HG03342 (cell line): ENCODE data around the gene CNST.

ENCODE experiments used
- ATAC-seq: cut with Tn5 transposase; IDR thresholded peaks from one replicate; pipeline ENCODE4 v1.9.1; 2021; ENCODE audit warnings: mild to moderate bottlenecking, moderate library complexity; ENCODE audit not compliant: unreplicated experiment

Gene CNST, protein sequence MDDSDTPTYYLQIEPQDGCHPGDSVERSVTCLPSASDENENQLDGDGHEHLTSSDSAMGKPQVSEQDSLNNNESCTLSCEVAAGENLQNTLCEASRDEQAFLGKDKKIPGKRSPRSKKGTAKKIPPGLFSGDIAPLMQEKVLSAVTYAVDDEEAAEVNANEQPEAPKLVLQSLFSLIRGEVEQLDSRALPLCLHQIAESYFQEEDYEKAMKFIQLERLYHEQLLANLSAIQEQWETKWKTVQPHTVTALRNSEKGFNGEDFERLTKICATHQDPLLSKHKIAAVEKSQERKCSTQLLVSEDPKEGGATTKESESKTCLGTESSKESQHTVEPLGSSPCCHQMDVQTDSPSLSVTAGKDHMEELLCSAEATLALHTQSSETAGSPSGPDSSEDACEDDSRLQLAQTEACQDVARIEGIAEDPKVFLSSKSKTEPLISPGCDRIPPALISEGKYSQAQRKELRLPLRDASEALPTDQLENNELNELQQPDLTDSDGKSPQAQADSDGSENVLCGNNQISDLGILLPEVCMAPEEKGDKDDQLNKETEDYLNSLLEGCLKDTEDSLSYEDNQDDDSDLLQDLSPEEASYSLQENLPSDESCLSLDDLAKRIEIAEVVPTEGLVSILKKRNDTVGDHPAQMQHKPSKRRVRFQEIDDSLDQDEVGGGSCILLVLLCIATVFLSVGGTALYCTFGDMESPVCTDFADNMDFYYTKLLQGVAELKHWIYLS

DNA sequence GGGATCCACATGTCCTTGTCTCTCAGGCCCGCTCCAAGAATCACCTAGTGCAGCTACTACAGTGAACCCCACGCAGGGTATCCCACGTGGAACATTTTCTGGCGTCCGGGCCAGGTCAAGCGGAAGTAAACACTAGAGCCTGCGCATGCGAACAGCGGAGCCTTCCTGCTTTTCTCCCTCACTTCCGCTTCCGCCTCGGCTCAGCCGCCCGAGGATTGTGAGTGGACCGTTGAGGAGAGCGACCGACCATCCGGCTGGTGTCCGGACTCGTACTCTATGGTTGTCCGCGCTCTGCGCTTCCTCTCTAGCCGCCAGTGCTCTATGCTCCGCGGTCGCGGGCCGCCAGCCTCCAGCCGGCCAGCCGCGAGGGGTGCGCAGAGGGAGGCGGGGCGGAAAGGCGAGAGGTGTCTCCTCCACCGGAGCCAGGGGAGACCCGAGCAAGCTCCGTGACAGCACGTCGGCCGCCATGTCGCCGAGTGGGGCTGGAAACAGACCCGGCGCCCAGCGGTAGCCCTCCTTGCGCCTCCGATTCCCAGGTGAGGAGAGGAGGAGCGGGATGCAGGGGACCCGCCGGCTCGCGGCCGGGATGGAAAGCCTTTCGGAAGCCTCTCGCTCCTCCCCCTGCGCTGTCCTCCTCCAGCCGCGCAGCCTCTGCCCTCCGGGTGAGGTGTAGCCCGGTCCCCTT lies at the start of gene CNST, which contains the start of gene TFB2M:
CNST (plus strand) TSS at position 329 of the 685 bp plus-strand sequence. CDS start 25,107 bp downstream, outside the sequence.
TFB2M (minus strand) TSS at position 134 of the 685 bp plus-strand sequence; CDS start at position 11, 123 bp downstream.
- ATAC-seq, result peak; percentile 91

DNA sequence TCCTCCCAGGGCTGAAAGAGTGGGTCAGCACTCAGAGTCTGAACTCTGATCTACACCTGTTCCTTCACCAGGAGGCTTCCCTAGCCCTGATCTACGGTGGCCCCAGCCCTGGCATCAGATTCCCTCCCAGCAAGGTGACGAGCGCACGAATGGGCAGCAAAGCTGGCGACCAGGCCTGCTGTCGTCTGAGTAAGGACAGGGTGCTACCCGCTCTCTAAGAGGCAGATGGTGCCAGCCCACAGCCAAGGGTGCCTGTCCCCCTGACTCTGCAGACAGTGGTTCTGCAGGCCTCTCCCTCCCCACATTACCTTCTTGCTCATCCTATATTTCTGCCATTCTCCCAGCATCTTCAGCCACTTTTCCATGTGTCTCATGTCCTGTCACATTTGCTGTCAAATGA lies 48.9 kb upstream of the CNST start:
- no peak for ATAC-seq

DNA sequence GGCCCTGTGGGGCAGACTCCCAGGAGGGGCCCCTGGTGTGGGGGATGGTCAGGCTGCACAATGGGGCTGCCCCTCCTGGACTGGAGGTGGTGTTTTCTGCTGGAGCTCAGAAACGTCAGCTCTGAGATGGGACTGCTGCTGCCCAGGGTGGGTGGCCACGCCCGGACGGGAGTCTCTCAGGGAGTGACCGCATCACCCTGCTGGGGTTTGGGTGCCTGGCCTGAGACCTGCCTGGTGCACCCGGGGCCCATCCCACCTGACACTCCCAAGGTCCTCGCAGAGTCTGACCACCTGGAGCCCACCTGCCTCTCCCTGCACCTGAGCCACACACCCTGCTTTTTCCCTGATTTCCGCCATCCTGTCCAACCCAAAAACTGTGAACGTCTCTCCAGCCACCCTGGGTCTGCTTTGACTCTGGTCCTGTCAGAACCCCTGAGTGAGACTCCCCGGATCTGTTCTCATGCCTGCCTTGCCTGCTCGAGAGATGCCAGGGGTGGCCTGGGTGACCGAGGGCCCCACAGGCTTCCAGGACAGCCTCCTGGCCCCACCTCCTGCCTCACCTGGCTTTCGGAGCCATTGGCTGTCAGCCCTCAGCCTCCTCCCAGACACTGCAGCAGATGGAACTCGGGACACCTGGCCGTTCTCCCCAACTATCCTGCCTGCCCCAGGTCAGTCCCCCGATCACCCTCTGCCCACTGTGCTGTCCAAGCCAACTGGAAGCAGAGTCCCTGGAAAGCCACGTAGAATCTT lies 47.6 kb upstream of the CNST start:
- ATAC-seq, result no peak

DNA sequence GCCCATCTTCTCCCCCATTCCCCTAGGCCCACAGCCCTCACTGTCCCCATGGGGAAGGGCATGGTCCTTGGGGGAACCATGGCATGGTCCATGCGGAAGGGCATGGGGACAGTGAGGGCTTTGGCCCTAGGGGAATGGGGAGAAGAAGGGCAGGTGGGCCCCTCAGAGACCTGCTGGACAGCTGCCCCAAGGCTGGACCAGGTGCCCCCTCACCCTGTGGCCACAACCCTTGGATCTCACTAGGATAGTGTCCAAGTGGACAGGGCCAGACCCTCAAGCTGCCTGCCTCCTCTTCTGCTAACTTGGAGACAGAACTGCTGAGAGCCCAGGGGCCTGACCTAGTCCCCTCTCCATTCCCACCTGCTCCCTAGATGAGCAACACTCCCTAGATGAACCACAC lies 46.7 kb upstream of the CNST start:
- no peak for ATAC-seq

DNA sequence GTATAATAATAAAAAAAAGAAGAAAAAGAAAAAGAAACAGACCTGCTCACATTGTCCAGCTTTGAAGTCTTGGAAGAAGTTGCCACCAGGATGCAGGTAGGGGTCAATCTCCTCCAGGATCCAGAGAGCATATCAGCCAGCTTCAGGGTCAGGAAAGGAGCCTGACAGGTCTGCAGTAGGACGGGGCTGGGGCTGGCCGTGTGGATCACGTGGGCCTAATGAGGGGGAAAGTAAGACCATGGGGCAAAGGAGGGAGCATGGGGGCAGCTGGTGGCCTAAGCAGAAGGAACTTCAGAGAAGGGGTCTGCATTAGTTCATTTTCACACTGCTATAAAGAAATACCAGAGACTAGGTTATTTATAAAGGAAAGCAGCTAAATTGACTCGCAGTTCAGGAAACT lies 39.9 kb upstream of the CNST start:
- ATAC-seq, result no peak

DNA sequence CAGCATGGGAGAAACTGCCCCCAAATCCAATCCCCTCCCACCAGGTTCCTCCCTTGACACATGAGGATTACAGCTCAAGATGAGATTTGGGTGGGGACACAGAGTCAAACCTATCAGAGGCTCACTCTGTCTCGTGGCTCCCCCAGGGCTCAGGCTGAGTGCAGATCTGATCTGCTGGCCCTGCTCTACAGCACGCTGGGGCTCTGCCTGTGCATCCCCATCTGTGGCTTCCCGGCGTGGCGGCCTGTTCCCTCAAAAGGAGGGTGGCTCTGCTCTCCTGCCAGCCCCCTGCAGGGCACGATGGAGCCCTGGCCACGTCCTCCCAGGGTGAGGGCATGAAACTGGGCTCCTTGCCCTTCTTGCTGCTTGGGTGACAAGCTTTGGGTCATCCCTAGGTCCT lies 39.3 kb upstream of the CNST start:
- ATAC-seq, result no peak

DNA sequence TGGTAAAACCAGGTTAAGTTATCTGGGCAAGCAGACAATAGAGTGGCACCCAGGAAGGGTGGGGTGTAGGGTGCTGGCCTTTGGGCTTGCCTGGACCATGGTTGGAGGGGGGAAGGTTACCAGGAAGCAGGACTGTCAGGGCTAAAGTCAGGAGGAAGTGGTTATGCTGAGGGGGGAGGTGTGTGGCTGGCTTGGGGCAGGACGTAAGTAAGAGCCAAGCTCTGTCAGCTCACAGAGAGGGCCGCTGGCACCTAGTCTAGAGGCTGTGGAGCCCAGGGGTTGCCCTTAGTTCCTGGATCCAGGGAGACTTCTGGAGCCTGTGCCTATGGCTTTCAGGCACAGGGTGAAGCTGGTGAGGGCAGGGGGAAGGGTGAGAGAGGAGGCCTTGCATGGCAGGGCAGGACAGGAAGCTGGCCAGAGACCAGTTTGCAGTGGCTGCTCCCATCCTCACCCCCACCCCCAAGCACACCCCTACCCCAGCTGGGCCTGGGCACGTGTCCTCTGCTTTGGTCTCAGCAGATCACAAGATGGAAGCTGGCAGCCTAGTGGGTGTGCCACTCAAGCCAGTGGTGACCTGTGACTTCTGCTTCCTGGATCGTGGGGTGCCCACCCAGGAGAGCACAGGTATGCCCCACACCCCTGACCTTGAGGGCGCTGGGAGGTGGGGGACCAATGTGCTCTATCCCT lies 38.7 kb upstream of the CNST start:
- ATAC-seq, result peak; percentile 72

DNA sequence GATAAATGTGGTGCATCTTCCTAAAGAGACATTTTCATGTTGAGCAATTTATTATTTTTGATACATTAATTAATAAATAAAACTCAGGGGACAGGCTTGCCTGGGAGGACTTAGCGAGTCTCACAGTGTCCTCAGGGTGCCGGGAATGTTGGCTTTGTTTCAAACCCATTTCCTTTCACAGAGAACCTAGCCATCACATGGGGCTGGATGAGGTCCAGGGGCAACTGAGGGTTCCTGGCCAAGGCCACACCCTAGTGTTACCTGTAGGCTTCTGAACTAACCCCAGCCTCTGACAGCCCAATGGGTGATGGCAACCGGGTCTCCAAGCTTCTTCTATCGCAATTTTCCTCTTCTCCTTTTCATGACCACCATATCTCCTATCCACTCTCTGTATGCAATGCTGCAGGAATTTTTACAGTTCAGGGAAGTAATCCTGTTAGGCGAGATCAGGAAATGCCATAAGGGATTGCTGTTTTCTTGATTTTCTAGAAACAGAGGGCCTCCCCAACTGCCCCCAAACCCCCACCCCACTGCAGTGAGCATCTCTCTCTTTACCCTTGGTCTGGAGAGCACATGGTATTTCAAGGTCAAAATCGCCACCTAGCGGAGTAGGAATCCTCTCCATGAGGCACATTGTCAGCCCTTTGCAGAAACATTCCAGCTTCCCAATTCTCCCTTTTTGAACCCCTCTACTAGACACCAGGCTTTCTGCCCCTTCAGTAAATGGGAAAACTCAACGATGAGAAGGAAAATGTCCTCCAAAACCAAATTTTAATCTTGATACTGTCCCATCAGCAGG lies 37.1 kb upstream of the CNST start:
- no peak for ATAC-seq

DNA sequence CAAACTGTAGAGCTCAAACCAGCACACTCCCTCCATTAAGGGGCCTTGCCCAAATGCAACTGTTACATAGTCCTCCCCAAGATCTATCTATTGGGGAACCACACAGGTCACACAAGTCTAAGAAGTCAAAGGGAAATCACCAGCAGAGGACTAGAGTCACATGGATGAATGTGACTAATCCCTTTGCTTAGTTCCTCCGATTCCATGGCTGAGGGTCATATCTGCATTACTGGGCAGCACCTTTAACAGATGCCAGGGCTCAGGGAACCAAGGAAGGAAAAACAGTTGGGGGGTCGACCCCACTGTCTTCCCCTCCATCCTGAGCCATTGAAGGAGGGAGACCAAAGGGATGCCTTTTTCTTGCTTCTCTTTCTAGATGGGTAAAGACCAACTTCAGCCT lies 35.8 kb upstream of the CNST start:
- ATAC-seq, result no peak

DNA sequence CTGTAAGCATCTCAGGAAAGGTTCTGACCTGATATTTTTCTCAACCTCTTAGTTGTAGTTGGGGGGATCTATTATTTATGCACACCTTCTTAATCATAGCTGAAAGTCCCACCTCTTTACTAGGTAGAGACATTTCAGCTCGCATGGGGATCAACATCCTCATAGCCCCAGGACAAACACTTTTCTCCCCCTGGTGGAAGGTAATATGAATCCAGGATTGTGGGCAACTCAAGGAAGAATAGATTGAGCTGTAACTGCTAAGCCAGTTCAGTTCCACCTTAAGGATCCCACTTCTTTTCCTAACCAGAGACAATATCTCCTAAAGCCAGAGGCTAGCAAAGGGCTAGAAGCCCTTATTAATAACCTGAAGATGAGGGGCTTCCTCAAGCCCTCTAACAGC lies 33.7 kb upstream of the CNST start:
- ATAC-seq, result no peak

DNA sequence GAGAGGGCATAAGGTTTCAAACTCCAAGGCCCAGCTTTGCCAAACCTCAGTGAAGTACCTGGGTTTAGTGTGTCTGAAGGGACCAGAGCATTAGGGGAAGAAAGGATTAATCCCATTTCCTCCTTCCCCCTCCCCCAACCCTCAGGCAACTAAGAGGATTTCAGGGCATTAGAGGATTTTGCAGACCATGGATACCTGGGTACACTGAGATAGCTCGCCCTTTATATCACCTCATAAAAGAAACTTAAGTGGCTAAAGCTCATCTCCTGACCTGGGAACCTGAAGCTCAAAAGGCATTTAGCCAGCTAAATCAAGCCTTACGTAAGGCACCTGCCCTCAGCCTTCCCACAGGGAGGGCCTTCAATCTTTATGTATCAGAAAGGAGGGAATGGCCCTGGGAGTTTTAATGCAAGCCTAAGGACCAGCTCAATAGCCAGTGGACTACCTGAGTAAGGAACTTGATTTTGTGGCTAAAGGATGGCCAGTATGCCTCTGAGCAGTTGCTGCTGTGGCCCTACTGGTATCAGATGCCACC lies 32.8 kb upstream of the CNST start:
- no peak for ATAC-seq

DNA sequence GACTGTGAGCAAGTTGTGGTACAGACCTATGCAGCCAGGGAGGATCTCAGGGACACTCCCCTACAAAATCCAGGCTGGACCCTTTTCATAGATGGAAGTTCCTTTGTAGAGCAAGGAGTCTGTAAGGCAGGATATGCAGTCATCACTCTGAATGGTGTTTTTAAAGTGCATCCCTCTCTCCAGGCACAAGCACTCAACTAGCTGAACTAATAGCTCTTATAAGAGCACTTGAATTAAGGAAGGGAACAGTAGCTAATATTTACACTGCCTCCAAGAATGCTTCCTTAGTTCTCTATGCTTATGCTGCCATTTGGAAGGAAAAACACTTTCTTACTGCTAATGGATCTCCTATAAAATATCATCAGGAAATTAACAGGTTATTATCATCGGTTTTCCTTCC lies 32.1 kb upstream of the CNST start:
- ATAC-seq, result no peak

DNA sequence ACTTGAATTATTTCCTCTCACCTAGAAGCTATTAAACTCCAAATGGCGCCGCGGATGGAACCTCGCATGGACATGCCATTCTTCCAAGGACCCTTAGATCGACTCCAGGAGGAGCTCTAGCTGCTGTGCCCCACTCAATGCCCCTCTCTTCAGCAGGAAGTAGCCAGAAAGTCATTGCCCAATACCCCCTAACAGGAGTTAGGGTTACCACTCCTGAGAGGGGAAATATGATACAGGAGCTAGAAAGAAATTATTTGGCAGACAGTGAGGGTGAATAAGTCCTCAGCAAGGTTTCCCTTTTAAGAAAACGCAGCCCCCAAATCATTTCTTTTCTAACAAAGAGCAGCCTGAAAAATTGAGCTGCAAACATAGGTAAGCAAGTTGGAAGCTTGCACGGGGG lies 28.8 kb upstream of the CNST start:
- no peak for ATAC-seq

DNA sequence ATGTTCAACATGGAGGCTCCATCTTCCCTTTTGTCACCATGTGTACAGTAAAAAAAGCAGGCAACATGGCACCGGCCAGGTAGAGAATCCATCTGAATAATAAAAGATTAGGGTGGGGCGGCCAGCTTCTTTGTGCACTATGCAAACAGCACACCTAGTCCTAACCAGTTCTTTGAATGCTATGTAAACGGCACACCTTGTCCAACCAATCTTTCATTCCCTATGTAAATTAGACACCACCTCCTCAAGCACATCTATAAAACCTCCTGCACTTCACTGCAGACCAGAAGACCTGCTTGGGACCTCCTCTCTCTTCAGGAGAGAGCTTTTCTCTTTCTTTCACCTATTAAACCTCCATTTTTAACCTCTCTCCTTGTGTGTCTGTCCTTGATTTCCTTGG lies 28.4 kb upstream of the CNST start:
- ATAC-seq, result no peak

DNA sequence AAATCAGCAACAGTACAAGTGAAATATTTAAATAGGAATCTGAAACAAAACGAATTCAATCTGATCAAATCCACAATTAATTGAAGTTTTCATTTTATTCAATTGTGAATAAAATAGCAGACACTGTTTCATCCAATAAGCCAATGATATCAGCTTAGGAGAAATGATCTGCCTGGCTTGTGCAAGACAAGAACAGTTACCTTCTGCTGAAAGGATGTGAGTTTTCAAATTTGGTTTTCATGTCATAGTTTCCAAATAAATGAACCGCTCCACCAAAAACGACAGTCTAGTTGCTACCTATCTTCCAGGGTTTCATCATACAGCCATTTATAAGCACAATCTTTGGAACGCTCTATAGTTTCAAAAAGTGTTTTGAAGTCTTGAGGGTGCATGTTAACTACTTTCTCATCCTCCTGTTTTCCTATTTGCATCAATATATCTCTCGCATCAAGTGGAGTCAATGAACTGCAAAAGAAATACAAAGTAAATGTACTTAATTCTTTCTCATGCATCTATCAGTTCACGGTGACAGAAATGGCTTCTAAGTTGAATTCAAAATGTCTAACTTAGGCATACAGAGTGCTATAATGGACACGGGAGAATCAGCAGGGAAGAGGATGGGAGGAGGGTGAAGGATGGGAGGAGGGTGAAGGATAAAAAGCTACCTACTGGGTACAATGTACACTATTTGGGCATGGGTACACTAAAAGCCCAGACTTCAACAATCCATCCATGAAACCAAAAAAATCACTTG lies 25.3 kb upstream of the CNST start:
- ATAC-seq, result no peak

DNA sequence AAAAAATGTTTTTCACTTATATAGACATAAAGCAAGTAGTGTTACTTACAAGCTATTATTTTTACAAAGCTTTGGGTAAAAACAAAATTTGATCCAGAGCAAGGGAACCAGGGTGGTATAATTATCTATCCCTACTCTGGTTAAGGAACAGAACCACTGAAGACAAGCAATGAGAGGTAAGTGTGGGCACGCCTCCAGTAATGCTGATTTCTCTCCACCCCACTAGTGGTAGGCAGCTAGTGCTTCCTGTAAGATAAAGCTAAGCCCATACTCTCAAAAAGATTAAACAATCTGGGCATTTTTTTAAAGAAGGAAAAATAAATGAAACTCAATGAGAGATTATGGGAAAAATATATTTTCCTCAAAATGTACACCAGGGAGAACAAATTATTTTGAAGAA lies 22.3 kb upstream of the CNST start:
- ATAC-seq, result no peak

DNA sequence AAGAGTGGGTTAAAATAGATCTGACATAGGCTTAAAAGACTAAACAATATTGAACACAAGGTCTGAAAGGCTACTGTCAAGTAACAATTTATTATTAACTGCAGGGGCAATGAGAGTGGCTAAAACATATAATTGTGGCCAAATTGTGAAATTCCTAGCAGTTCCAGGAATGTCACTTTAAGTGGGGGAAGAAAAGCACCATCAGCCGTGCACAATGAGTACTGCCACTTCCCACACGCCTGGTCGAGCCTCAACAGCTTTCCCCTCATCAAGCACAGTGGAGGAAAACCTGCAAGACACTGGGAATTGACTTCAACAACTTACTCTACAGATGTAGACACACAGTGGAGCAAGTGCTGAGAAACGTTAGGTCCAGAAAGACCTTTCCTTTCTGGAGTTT lies 16.6 kb upstream of the CNST start:
- ATAC-seq, result no peak

DNA sequence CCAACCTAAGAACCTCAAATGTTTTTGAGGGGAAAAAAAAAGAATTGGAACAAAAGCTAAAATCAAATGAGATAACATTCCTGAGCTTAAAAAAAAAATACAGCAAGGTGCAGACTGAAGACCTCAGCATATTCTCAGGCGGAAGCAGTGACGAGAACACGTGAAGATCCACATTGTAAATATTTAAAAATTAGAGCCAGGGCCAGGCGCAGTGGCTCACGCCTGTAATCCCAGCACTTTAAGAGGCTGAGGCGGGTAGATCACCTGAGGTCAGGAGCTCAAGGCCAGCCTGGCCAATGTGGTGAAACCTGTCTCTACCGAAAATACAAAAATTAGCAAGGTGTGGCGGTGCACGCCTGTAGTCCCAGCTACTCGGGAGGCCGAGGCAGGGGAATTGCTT lies 15.9 kb upstream of the CNST start:
- no peak for ATAC-seq

DNA sequence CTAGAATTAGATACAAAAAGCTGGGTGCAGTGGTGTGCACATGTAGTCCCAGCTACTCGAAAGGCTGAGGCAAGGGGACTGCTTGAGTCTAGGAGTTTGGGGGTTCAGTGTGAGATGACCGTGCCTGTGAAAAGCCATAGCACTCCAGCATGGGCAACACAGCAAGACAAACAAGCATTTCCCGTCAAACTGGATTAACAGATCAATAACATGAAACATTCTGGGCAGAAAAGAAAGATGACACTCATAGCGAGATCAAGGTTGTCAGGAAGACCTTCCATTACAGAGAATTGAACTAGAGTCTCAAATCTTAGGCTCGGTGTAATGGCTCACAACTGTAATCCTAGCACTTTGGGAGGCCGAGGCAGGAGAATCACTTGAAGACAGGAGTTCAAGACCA lies 14.1 kb upstream of the CNST start:
- ATAC-seq, result no peak
